C4-2B (cell line): ENCODE data around the gene TRIO.

Experiments
- H3K27ac ChIP-seq: fragments of 450-650 bp; 2 replicates; pipeline ENCODE4 v1.5.1; 2017
- CTCF ChIP-seq: fragments of 450-650 bp; conservative IDR thresholded peaks from 2 replicates; pipeline ENCODE4 v1.5.1; 2017; ENCODE audit warnings: mild to moderate bottlenecking
- ZFX ChIP-seq: fragments of 450-650 bp; IDR thresholded peaks from 2 replicates; pipeline ENCODE4 v1.6.1; 2017

The TRIO gene

GRCh38 chr5:14281746-14282181 lies 138.6 kb downstream of the TRIO start:
- H3K27ac ChIP-seq, result no peak overlapping the region

GRCh38 chr5:14283139-14283538 lies 140.0 kb downstream of the TRIO start:
- H3K27ac ChIP-seq, result no peak overlapping the region
- TF ChIP-seq ZFX (no peak), CTCF (no peak)

More at GRCh38 chr5:14281746-14282181, 138.6 kb downstream of the TRIO start:
- TF ChIP-seq ZFX, result no peak
- no peak for TF ChIP-seq CTCF

- H3K27ac ChIP-seq, result no peak overlapping the region
- no peak for TF ChIP-seq ZFX
Observed at GRCh38 chr5:14284392-14285148, 141.4 kb downstream of the TRIO start.

- no peak overlapping the region for H3K27ac ChIP-seq
- TF ChIP-seq CTCF (no peak), ZFX (no peak)
Observed at GRCh38 chr5:14286007-14286406, 142.9 kb downstream of the TRIO start.

- TF ChIP-seq CTCF (no peak), ZFX (no peak)
- no peak overlapping the region for H3K27ac ChIP-seq
Observed at GRCh38 chr5:14286574-14287421, 143.7 kb downstream of the TRIO start.

GRCh38 chr5:14292766-14293658 lies 149.9 kb downstream of the TRIO start:
- no peak for TF ChIP-seq CTCF
- no peak for TF ChIP-seq ZFX

GRCh38 chr5:14295610-14296009 lies 152.5 kb downstream of the TRIO start:
- no peak overlapping the region for H3K27ac ChIP-seq
- TF ChIP-seq ZFX (no peak), CTCF (no peak)

More at GRCh38 chr5:14292766-14293658, 149.9 kb downstream of the TRIO start:
- H3K27ac ChIP-seq, result no peak overlapping the region
